Cardiac muscle cell (in vitro differentiated cells and primary cell): ENCODE results near the gene SKAP2. TPM values are rescaled to one million over a fixed set of nuclear protein-coding genes. Genes with fewer than 3 reads are reported as not detected.

Experiments used
- DNase-seq, 2 donors: peaks; one replicate each; pipeline versions ENCODE4 v3.0.0 to v3.0.0-alpha.2; 2010 to 2017; ENCODE audit warnings: low read depth in 1 of 2, low spot score in 1 of 2
- H3K27ac ChIP-seq: fragments of 200-600 bp; sonication (generic); 2 replicates; pipeline ENCODE4 v1.5.1; 2016
- H3K27me3 ChIP-seq: fragments of 200-600 bp; sonication (generic); 2 replicates; pipeline ENCODE4 v1.6.0; 2016; ENCODE audit warnings: control low read depth
- H3K36me3 ChIP-seq: fragments of 200-600 bp; sonication (generic); 2 replicates; pipeline ENCODE4 v1.5.1; 2016; ENCODE audit warnings: control low read depth
- H3K4me1 ChIP-seq: fragments of 200-600 bp; sonication (generic); 2 replicates; pipeline ENCODE4 v1.8.1; 2017; ENCODE audit warnings: low read depth, mild to moderate bottlenecking, mixed run types
- H3K4me3 ChIP-seq: fragments of 200-600 bp; sonication (generic); 2 replicates; pipeline ENCODE4 v1.5.1; 2016; ENCODE audit warnings: mild to moderate bottlenecking
- H3K9me3 ChIP-seq: fragments of 200-600 bp; sonication (generic); 2 replicates; pipeline ENCODE4 v1.5.1; 2017; ENCODE audit warnings: low read depth, mild to moderate bottlenecking, control low read depth
- CTCF ChIP-seq: IDR thresholded peaks from 2 replicates; pipeline ENCODE4 v1.5.1; 2012; ENCODE audit warnings: low read depth, mild to moderate bottlenecking, low read length
- polyA plus RNA-seq: library from polyadenylated mRNA; unstranded; fragments of >200 nt; fragmentation: Nextera tagmentation; extraction: Ambion mirVana; gene quantifications from 2 replicates; pipeline ENCODE4 v1.2.1, GENCODE V29; 2016
- total RNA-seq: library from RNA; depleted of rRNA; stranded (reverse); fragments of >200 nt; gene quantifications from 2 replicates; pipeline ENCODE4 v1.2.3, GENCODE V29; 2016

Gene SKAP2
- total and polyA plus RNA-seq, 2 experiments from 2014 or later, result 1.2 to 2.8 TPM

GRCh38 chr7:26861050-26861449 is 3.3 kb downstream of the SKAP2 start:
- no peak for DNase-seq
- no peaks in the 10 kb centered on the region for H3K36me3 ChIP-seq
- H3K27me3 ChIP-seq, result peaks cover 84% of the 10 kb centered on the region
- H3K4me1 ChIP-seq, result no peaks in the 10 kb centered on the region
- TF ChIP-seq CTCF, result no peak
- H3K27ac ChIP-seq, result no peak overlapping the region
- H3K9me3 ChIP-seq, result no peaks in the 10 kb centered on the region
- H3K4me3 ChIP-seq, result no peak overlapping the region

GRCh38 chr7:26860361-26860760 is 4.0 kb downstream of the SKAP2 start:
- H3K4me3 ChIP-seq, result no peak overlapping the region
- H3K27me3 ChIP-seq, result peaks cover 91% of the 10 kb centered on the region
- no peaks in the 10 kb centered on the region for H3K9me3 ChIP-seq
- no peak for TF ChIP-seq CTCF
- H3K27ac ChIP-seq, result no peak overlapping the region
- no peaks in the 10 kb centered on the region for H3K36me3 ChIP-seq
- DNase-seq, result peak in 1 of 2 donors; percentile 3
- no peaks in the 10 kb centered on the region for H3K4me1 ChIP-seq

DNA sequence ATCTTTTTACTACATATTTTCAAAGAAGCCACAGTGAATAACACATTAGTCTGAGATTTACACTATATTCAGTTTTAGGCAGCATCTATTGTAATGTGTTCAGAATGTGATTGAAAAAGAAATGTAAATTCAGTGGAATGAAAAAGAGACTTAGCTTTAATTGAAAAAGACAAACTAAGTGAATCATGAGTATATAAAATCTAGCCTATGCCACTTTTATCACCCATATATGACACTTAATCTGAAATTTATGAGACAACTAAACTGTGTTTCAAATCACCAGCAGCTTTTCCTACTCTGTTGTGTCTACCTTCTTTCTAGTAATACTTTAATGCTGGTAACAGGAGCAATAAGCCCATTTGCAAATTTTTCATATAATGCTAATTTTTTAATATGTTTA is 4.7 kb downstream of the SKAP2 start:
- H3K4me3 ChIP-seq, result no peak overlapping the region
- peaks cover 97% of the 10 kb centered on the region for H3K27me3 ChIP-seq
- TF ChIP-seq CTCF, result no peak
- no peaks in the 10 kb centered on the region for H3K9me3 ChIP-seq
- H3K27ac ChIP-seq, result no peak overlapping the region
- H3K36me3 ChIP-seq, result no peaks in the 10 kb centered on the region
- no peaks in the 10 kb centered on the region for H3K4me1 ChIP-seq
- DNase-seq, result no peak

- Histone ChIP-seq H3K27ac (no peak overlapping the region), H3K9me3 (no peaks in the 10 kb centered on the region), H3K27me3 (peaks cover 100% of the 10 kb centered on the region), H3K4me1 (no peaks in the 10 kb centered on the region), H3K36me3 (no peaks in the 10 kb centered on the region), H3K4me3 (no peak overlapping the region)
- TF ChIP-seq CTCF, result no peak
- no peak for DNase-seq
These were observed 5.7 kb downstream of the SKAP2 start for GRCh38 chr7:26858735-26859134.

DNA sequence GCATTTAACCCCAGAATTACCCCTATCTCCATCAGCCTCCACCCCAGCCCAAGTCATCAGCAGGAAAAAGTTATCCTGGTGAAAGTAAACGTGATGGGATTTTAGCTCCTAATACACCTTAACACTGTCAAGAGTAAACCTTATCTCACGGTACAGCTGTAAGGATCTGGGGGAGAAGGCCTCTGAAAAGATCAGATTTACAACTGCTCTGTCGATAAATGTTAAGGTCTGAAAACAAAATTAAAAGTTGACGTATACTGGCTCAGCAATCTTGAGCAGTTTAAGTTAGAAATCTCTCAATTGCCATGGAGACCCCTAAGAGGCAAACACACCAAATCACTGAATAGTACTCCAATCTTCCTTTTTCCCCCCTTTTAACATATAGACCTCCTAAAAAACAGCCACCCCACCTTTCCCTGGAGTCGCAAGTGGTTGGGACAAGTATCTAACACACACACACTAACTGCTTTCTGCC is 6.1 kb downstream of the SKAP2 start:
- H3K27me3 ChIP-seq, result peaks cover 100% of the 10 kb centered on the region
- TF ChIP-seq CTCF, result no peak
- no peak overlapping the region for H3K27ac ChIP-seq
- DNase-seq, result no peak
- H3K9me3 ChIP-seq, result no peaks in the 10 kb centered on the region
- H3K4me1 ChIP-seq, result no peaks in the 10 kb centered on the region
- no peak overlapping the region for H3K4me3 ChIP-seq
- no peaks in the 10 kb centered on the region for H3K36me3 ChIP-seq
